Cardiac muscle cell (in vitro differentiated cells and primary cell): ENCODE measurements around the gene PPP1R27. TPM values are rescaled to one million over a fixed set of nuclear protein-coding genes. Genes with fewer than 3 reads are reported as not detected.

Experiments
- DNase-seq, 2 donors: peaks; one replicate each; pipeline versions ENCODE4 v3.0.0 to v3.0.0-alpha.2; 2010 to 2017; ENCODE audit warnings: low read depth in 1 of 2, low spot score in 1 of 2
- H3K27ac ChIP-seq: fragments of 200-600 bp; sonication (generic); 2 replicates; pipeline ENCODE4 v1.5.1; 2016
- H3K27me3 ChIP-seq: fragments of 200-600 bp; sonication (generic); 2 replicates; pipeline ENCODE4 v1.6.0; 2016; ENCODE audit warnings: control low read depth
- H3K36me3 ChIP-seq: fragments of 200-600 bp; sonication (generic); 2 replicates; pipeline ENCODE4 v1.5.1; 2016; ENCODE audit warnings: control low read depth
- H3K4me1 ChIP-seq: fragments of 200-600 bp; sonication (generic); 2 replicates; pipeline ENCODE4 v1.8.1; 2017; ENCODE audit warnings: low read depth, mild to moderate bottlenecking, mixed run types
- H3K4me3 ChIP-seq: fragments of 200-600 bp; sonication (generic); 2 replicates; pipeline ENCODE4 v1.5.1; 2016; ENCODE audit warnings: mild to moderate bottlenecking
- H3K9me3 ChIP-seq: fragments of 200-600 bp; sonication (generic); 2 replicates; pipeline ENCODE4 v1.5.1; 2017; ENCODE audit warnings: low read depth, mild to moderate bottlenecking, control low read depth
- CTCF ChIP-seq: IDR thresholded peaks from 2 replicates; pipeline ENCODE4 v1.5.1; 2012; ENCODE audit warnings: low read depth, mild to moderate bottlenecking, low read length
- polyA plus RNA-seq: library from polyadenylated mRNA; unstranded; fragments of >200 nt; fragmentation: Nextera tagmentation; extraction: Ambion mirVana; gene quantifications from 2 replicates; pipeline ENCODE4 v1.2.1, GENCODE V29; 2016
- total RNA-seq: library from RNA; depleted of rRNA; stranded (reverse); fragments of >200 nt; gene quantifications from 2 replicates; pipeline ENCODE4 v1.2.3, GENCODE V29; 2016

PPP1R27 gene
- total and polyA plus RNA-seq, 2 experiments from 2014 or later: not detected

DNA sequence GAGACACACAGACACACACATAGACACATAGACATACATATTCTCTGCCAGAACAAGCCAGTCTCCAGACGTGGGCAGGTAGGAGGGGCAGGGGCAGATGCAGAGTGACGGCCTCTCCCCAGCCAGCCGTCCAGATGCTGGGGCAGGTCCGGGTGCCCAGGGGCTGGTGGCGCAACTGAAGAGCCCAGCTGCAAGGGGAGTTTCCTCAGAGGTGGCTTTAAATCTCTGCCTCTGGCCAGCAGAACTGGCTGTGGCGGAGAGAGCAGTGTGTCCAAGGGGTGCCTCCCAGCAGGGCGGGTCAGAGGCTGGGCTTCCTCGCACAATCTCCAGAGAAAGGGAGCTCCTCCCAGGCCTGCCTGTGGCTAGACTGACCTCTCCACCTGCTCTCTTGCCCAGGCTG, 40.3 kb downstream of the PPP1R27 start:
- TF ChIP-seq CTCF: no peak
- Histone ChIP-seq H3K4me1 (no peaks in the 10 kb centered on the region), H3K27me3 (peaks cover under 1% of the 10 kb centered on the region)

GRCh38 chr17:81794074-81794476, 40.8 kb downstream of the PPP1R27 start:
- H3K36me3 ChIP-seq: no peaks in the 10 kb centered on the region
- H3K9me3 ChIP-seq: no peaks in the 10 kb centered on the region
- DNase-seq: no peak
- H3K27ac ChIP-seq: no peak overlapping the region
- no peak overlapping the region for H3K4me3 ChIP-seq
- H3K27me3 ChIP-seq: no peaks in the 10 kb centered on the region
- no peak for TF ChIP-seq CTCF
- H3K4me1 ChIP-seq: no peaks in the 10 kb centered on the region

More for the DNA sequence above, 40.3 kb downstream of the PPP1R27 start:
- Histone ChIP-seq H3K27ac (no peak overlapping the region), H3K4me3 (no peak overlapping the region), H3K36me3 (no peaks in the 10 kb centered on the region), H3K9me3 (no peaks in the 10 kb centered on the region)
- peak; percentile 20 to 42 for DNase-seq

DNA sequence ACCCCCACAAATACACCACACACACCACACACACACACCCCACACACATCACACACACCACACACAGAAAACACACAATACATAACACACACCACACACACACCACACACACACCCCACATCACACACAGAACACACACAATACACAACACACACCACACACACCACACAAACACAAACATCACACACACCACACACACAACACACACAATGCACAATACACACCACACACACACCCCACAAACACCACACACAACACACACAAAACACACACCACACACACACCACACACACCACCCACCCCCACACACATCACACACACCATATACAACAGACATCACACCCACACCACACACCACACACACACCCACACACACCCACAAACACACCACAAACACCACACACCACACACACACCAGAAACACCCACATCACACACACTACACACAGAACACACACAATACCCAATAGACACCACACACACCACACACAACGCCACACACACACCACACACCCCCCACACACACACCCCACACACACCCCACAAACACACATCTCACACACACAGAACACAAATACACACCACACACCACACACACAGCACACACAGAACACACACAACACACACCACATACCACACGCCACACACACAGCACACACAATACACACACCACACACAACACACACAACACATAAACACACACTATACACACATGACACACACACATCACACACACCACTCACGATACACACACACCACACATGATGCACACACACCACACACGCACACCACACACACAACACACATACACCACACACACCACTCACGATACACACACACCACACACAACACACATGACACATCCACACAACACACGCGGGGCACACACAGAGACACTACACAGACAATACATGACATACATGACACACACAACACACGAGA, 41.9 kb downstream of the PPP1R27 start:
- DNase-seq: no peak
- H3K27ac ChIP-seq: no peak overlapping the region
- no peaks in the 10 kb centered on the region for H3K36me3 ChIP-seq
- H3K4me1 ChIP-seq: no peaks in the 10 kb centered on the region
- no peaks in the 10 kb centered on the region for H3K9me3 ChIP-seq
- H3K27me3 ChIP-seq: no peaks in the 10 kb centered on the region
- H3K4me3 ChIP-seq: no peak overlapping the region
- TF ChIP-seq CTCF: no peak

Other genes with a start within 250 kb of the PPP1R27 start
- gene NPLOC4, start 197.9 kb downstream of the PPP1R27 start, total RNA-seq: 51.4 and 51.5 TPM in 2 replicates
- gene NPLOC4, start 197.9 kb downstream of the PPP1R27 start, polyA plus RNA-seq: 53.8 and 58.9 TPM in 2 replicates
- 5.0 TPM in 2 replicates for gene TSPAN10, start 197.9 kb downstream of the PPP1R27 start, total RNA-seq
- gene TSPAN10, start 197.9 kb downstream of the PPP1R27 start, polyA plus RNA-seq: 4.0 and 5.8 TPM in 2 replicates
- gene PDE6G, start 178.5 kb downstream of the PPP1R27 start, total RNA-seq: 0.32 and 1.8 TPM in 2 replicates
- 0.85 and 2.3 TPM in 2 replicates for gene PDE6G, start 178.5 kb downstream of the PPP1R27 start, polyA plus RNA-seq
- gene OXLD1, start 168.4 kb downstream of the PPP1R27 start, total RNA-seq: 100 and 130 TPM in 2 replicates
- 85.5 and 104 TPM in 2 replicates for gene OXLD1, start 168.4 kb downstream of the PPP1R27 start, polyA plus RNA-seq
- gene CCDC137, start 168.3 kb downstream of the PPP1R27 start, total RNA-seq: 16.9 and 20.1 TPM in 2 replicates
- gene CCDC137, start 168.3 kb downstream of the PPP1R27 start, polyA plus RNA-seq: 23.2 and 23.4 TPM in 2 replicates
- 44.3 and 58.3 TPM in 2 replicates for gene ARL16, start 151.3 kb downstream of the PPP1R27 start, total RNA-seq
- 92.0 and 109 TPM in 2 replicates for gene ARL16, start 151.3 kb downstream of the PPP1R27 start, polyA plus RNA-seq
- gene HGS, start 151.0 kb downstream of the PPP1R27 start, total RNA-seq: 86.1 and 107 TPM in 2 replicates
- gene HGS, start 151.0 kb downstream of the PPP1R27 start, polyA plus RNA-seq: 108 and 109 TPM in 2 replicates
- 45.0 and 47.5 TPM in 2 replicates for gene MRPL12, start 131.7 kb downstream of the PPP1R27 start, total RNA-seq
- gene MRPL12, start 131.7 kb downstream of the PPP1R27 start, polyA plus RNA-seq: 187 and 222 TPM in 2 replicates
- gene SLC25A10, start 122.8 kb downstream of the PPP1R27 start, total RNA-seq: 29.3 and 38.5 TPM in 2 replicates
- gene SLC25A10, start 122.8 kb downstream of the PPP1R27 start, polyA plus RNA-seq: 34.9 and 52.2 TPM in 2 replicates
- 0.15 TPM in 1 of 2 replicates, not detected in the other for gene GCGR, start 30.9 kb downstream of the PPP1R27 start, total RNA-seq
- gene GCGR, start 30.9 kb downstream of the PPP1R27 start, polyA plus RNA-seq: 0.79 TPM in 1 of 2 replicates, not detected in the other
- gene MCRIP1, start 1.8 kb downstream of the PPP1R27 start, total RNA-seq: 161 and 219 TPM in 2 replicates
- 179 and 233 TPM in 2 replicates for gene MCRIP1, start 1.8 kb downstream of the PPP1R27 start, polyA plus RNA-seq
- gene P4HB, start 25.5 kb upstream of the PPP1R27 start, total RNA-seq: 972 and 1,150 TPM in 2 replicates
- 388 and 597 TPM in 2 replicates for gene P4HB, start 25.5 kb upstream of the PPP1R27 start, polyA plus RNA-seq
- 101 and 177 TPM in 2 replicates for gene ARHGDIA, start 36.3 kb upstream of the PPP1R27 start, total RNA-seq
- gene ARHGDIA, start 36.3 kb upstream of the PPP1R27 start, polyA plus RNA-seq: 139 and 163 TPM in 2 replicates
- gene ALYREF, start 56.5 kb upstream of the PPP1R27 start, total RNA-seq: 94.0 and 139 TPM in 2 replicates
- gene ALYREF, start 56.5 kb upstream of the PPP1R27 start, polyA plus RNA-seq: 93.0 and 130 TPM in 2 replicates
- gene ANAPC11, start 56.7 kb upstream of the PPP1R27 start, total RNA-seq: 128 and 178 TPM in 2 replicates
- gene ANAPC11, start 56.7 kb upstream of the PPP1R27 start, polyA plus RNA-seq: 368 and 407 TPM in 2 replicates
- gene NPB, start 67.2 kb upstream of the PPP1R27 start, total RNA-seq: 2.3 and 9.1 TPM in 2 replicates
- gene NPB, start 67.2 kb upstream of the PPP1R27 start, polyA plus RNA-seq: 1.2 and 6.6 TPM in 2 replicates
- 83.8 and 111 TPM in 2 replicates for gene PCYT2, start 76.3 kb upstream of the PPP1R27 start, total RNA-seq
- 73.3 and 138 TPM in 2 replicates for gene PCYT2, start 76.3 kb upstream of the PPP1R27 start, polyA plus RNA-seq
- gene SIRT7, start 83.1 kb upstream of the PPP1R27 start, total RNA-seq: 10.4 and 26.7 TPM in 2 replicates
- gene SIRT7, start 83.1 kb upstream of the PPP1R27 start, polyA plus RNA-seq: 13.3 and 16.7 TPM in 2 replicates
- 14.8 and 16.1 TPM in 2 replicates for gene MAFG, start 92.7 kb upstream of the PPP1R27 start, total RNA-seq
- gene MAFG, start 92.7 kb upstream of the PPP1R27 start, polyA plus RNA-seq: 23.9 and 27.0 TPM in 2 replicates
- gene PYCR1, start 102.2 kb upstream of the PPP1R27 start, total RNA-seq: 109 and 162 TPM in 2 replicates
- 147 and 153 TPM in 2 replicates for gene PYCR1, start 102.2 kb upstream of the PPP1R27 start, polyA plus RNA-seq
- gene MYADML2, start 112.2 kb upstream of the PPP1R27 start, total RNA-seq: 12.2 and 22.8 TPM in 2 replicates
- gene MYADML2, start 112.2 kb upstream of the PPP1R27 start, polyA plus RNA-seq: 17.1 and 17.9 TPM in 2 replicates
- 7.4 and 8.1 TPM in 2 replicates for gene NOTUM, start 126.1 kb upstream of the PPP1R27 start, total RNA-seq
- 4.2 and 8.8 TPM in 2 replicates for gene NOTUM, start 126.1 kb upstream of the PPP1R27 start, polyA plus RNA-seq
- 48.5 and 58.9 TPM in 2 replicates for gene ASPSCR1, start 142.6 kb upstream of the PPP1R27 start, total RNA-seq
- 63.1 and 74.0 TPM in 2 replicates for gene ASPSCR1, start 142.6 kb upstream of the PPP1R27 start, polyA plus RNA-seq
- gene CENPX, start 187.8 kb upstream of the PPP1R27 start, total RNA-seq: 82.9 and 108 TPM in 2 replicates
- 98.2 and 129 TPM in 2 replicates for gene CENPX, start 187.8 kb upstream of the PPP1R27 start, polyA plus RNA-seq
- gene LRRC45, start 188.3 kb upstream of the PPP1R27 start, total RNA-seq: 36.5 and 43.3 TPM in 2 replicates
- gene LRRC45, start 188.3 kb upstream of the PPP1R27 start, polyA plus RNA-seq: 15.2 and 31.8 TPM in 2 replicates
- gene RAC3, start 196.6 kb upstream of the PPP1R27 start, total RNA-seq: 58.7 and 73.7 TPM in 2 replicates
- 9.9 and 16.4 TPM in 2 replicates for gene RAC3, start 196.6 kb upstream of the PPP1R27 start, polyA plus RNA-seq
- gene DCXR, start 202.6 kb upstream of the PPP1R27 start, total RNA-seq: 164 and 256 TPM in 2 replicates
- 228 and 312 TPM in 2 replicates for gene DCXR, start 202.6 kb upstream of the PPP1R27 start, polyA plus RNA-seq
- gene RFNG, start 216.8 kb upstream of the PPP1R27 start, total RNA-seq: 94.6 and 104 TPM in 2 replicates
- 91.0 and 98.3 TPM in 2 replicates for gene RFNG, start 216.8 kb upstream of the PPP1R27 start, polyA plus RNA-seq
- gene GPS1, start 216.8 kb upstream of the PPP1R27 start, total RNA-seq: 231 and 235 TPM in 2 replicates
- gene GPS1, start 216.8 kb upstream of the PPP1R27 start, polyA plus RNA-seq: 223 and 257 TPM in 2 replicates
- 109 and 184 TPM in 2 replicates for gene DUS1L, start 230.8 kb upstream of the PPP1R27 start, total RNA-seq
- gene DUS1L, start 230.8 kb upstream of the PPP1R27 start, polyA plus RNA-seq: 183 and 196 TPM in 2 replicates